NCI-H774 (cell line): ENCODE results near the gene ST8SIA4.

Experiments
- DNase-seq: peaks from one replicate; lab custom pipeline; 2025; lab: John Stamatoyannopoulos, UW

Gene ST8SIA4

DNA sequence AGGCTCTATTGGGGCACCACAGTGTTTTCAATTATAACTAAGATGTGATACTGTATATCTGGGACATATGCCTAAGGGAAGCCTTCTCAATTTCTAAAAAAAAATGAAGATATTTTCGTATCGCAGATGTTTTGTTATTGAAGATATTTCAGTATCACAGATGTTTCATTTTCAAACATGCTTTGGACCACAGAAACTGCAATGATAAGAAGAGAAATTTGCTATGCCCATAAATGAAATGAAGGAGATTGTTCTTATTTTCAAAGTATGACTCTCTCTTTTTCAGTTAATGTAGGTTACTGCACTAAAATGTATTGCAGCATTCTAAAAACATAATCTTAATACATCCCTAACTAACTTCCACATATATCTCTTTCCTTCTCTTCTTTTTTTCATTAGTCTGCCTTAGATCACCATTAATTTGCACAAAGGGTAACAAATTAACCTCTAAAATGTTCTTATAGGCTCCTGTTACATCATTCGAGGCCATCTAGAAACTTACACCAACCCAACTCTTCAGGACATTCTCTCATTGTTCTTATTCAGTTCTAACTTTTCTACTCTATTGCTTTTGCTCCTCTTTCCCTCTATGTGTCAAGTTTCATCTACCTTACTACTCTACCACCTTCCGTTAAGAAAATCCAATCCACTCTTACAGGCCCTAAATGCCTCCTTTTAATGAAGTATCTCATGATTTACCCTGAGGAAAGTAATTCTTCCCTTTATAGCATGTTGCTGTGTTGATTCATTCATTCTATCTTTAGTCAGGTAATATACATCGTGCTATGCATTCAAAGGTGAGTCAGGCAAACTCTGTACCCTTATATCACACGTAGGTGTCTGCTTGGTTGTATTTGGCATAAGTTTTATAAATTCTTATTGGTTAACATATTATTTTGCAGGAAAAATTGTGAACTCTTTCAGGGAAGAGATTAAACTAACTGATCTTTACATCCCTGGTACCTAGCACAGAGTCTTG lies 70.5 kb downstream of the ST8SIA4 start:
- DNase-seq, result no peak

DNA sequence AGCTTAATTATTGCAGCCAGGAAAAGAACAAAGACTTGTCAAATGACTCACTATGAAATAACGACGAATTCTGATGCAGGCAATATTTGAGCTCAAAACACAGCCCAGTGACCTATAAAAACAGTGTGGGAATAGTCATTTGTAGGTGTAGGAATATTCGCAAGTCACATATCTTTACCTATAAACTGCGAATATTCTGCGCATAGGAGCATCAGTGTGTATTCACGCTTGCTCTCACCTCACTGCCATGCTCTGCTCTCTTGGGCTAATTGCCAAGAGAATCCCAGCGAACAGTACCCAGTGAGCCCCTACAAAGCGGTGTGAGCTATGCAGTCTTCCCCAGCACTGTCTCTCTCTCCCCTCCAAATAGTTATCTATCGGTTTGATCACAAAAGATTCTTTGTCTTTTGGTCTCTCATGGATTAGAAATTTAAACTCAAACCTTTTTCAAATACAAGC lies 74.2 kb downstream of the ST8SIA4 start:
- no peak for DNase-seq

DNA sequence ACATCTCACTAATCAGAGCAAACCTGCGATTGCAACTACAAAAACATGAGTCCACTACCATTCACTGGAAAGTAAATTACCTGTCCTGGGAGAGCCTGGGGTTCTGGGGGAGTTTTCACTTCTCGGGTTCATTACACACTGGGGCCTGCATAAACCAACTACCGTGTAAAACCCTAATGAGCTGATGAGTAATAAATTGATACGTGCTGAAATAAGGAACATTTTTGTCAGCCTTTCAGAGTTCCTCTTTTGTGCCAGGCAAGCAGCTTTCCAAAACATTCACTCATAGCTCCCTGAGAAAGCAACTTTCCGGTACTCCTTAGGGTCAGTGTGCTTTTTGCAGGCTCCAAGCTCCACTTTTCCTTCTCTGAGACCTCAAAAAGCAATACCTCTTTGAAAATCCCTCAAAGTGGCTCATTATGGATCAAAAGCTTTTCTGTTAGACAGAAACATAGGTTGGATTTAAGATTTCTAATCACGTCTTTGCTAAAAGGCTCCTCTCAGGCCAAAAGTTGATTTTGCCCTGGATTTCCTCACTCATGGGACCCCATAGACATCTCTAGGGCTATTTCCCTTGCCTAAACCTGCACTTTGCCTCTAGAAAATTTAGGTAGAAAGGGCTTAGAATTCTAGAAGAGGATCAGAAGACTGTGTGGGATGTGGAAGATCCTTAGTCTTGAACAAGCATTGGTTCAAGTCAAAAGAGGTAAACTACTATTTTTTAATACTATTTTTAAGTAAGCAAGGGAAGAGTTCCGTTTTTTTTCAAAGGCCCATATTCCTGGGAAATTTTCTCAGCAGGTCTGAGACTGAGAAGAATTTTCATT lies 74.8 kb downstream of the ST8SIA4 start:
- DNase-seq, result no peak

DNA sequence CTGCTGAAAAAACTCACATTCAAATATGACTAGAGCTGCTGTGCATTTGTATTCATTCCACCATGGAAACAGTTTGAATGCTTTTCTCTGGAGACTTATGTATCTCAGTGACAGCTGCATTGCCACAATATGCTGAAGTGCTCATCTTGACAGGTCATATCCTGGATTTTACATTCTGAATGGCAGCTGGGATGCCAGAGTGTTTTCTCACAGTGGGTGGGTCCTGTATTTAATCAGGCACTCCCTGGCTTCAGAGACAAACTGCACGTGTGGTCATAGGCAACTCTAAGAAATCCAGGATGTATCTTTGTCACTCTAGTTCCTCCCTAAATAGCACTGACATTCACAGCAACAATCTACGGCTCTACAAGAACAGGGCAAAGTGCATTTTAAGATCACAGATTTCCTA lies 75.6 kb downstream of the ST8SIA4 start:
- peak; percentile 5 for DNase-seq

DNA sequence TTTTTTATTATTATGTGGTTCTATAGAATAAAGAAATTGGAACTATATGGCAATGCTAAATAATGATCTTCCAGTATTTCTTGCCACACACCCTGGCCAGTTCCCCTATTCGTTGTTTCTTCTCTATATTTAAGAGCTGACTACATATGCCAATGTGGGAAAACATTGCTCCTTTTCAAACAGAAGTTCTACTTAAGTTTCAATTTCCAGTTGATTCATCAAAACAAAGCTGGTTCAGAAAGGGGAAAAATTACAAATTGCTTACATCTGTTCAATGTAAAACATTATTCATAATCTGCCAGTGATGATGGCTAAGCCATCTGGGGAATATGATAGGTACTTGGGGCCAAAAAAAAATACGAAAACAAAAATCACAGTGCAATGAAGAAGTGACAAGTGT lies 76.9 kb downstream of the ST8SIA4 start:
- no peak for DNase-seq

DNA sequence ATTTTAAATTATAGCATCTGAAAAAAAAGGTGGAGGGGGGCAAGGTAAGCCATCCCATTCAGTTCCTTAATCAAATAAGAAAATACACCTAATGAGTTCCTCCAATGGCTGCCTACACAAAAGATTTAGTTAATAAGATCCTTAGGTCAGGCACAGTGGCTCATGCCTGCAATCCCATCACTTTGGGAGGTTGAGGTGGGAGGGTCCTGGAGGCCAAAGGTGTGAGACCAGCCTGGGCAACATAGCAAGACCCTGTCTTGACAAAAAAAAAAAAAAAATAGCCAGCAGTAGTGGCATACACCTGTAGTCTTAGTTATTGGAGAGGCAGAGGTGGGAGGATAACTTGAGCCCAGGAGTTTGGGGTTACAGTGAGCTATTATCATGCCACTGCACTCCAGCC lies 78.4 kb downstream of the ST8SIA4 start:
- DNase-seq, result no peak

DNA sequence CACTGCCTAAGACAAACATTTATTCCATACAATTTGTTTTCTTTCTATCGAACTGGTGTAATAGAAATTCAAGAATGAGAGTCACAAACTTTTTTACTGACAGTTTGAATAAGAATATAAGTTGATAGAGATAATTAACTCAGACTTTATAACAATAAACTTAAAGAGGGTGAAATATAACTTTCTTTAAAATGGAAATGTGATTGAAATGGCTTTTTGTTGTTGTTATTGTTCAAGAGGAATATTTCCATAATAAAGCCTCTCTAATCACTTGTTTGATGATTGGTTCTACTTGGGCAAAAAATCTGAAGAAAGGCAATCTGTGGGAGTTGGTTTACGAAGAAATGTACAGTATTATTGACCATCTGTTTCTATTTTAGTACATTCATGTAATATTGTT lies 79.3 kb downstream of the ST8SIA4 start:
- DNase-seq, result no peak

DNA sequence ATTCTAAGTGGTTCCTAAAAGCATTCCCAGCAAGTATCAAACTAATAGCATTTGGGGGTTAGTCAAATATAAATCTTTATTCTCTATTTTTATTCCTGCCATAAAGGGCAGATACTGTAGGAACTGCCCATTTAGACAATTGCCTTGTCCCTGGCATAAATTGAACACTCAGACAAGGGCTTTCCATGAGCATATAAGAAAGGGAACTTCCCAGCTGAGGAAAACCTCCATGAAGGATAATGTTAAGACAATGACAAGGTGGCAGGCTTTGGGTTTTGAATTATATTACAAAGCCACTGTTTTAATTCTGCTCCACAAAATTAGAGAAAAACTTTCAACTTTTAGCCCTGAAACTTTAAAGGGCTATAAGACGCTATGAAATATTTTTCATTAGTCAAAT lies 81.3 kb downstream of the ST8SIA4 start:
- DNase-seq, result no peak

DNA sequence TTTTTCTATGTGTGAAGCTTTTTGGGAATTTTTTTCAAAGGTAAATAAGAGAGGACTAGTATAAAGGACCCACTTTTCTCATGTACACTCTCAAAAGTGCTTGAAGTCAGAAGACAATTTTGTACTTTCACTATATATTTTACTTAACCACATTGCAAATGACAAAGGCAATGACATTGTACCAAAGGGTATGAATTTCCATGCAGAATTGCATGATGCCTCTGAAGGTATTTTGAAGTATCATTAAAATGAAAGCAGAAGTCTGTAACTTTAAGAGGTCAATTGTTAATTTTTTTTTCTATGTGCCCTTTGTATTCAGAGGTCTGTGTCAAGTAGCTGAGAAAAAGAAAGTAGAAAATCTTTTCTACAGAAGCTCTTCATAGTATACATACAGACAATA lies 84.7 kb downstream of the ST8SIA4 start:
- DNase-seq, result no peak

DNA sequence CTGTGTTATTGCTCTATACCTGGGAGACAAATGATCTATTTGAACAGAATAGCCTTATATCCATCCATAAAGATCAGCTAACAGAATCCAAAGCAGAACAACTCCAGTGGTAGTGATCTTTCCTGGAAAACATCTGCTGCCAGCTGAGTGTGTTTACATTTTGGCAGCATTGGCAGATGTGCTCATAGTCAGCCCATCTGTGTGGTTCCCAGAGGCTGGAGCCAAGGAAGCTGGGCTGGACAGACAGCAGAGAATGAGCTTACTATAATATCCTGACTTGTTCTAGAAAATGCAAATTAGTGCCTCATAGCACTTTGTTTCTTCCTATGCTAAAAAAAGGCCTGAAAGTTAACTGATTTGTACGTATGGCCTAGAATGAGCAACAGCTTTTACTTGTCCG lies 99.7 kb downstream of the ST8SIA4 start:
- no peak for DNase-seq

DNA sequence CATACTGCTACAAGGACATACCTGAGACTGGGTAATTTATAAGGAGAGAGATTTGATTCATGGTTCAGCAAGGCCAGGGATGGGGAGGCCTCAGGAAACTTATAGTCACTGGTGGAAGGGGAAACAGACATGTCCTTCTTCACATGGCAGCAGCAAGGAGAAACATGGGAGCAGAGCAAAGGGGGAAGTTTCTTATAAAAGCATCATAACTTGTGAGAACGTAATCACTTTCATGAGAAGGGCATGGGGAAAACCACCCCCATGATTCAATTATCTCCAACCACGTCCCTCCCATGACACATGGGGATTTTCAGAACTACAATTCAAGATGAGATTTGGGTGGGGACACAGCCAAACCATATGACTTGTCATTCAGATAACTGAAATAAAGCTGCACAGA lies 100.9 kb downstream of the ST8SIA4 start:
- DNase-seq, result no peak

DNA sequence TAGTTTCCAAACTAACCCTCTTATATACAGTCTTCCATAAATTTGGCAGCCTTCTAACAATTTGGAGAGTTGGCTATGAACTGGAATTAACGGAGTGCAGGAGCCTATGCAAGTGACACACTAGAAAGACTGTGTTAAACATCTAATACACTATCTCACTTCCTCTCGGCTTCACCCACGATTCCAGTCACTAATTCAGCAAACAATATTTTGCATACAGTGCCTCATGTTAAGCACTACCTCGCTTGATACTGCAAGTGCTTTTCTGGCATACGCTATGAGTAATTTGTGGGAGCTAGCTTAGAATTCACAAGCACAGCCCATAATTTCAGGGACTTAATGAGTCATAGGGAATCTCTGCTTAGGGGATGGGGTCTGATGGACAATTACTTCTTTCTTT lies 102.5 kb downstream of the ST8SIA4 start:
- no peak for DNase-seq

DNA sequence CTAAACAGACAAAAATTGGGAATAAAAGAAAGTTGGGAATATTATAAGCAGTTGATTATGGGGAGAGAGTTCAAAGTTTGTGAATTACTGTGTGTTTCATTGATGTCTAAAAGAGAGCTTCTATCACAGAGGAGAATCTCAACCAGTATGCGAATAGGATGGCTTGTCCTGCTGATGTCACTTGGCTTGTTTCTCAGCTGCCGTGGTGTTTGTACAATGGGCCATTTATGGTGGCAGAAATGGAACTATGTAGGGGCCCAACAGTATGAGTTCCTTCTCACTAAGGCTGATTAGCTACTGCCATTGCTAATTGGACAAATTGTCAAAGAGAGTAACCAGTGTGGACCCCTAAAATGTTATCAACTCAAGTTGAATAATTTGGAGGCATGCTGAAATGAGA lies 103.9 kb downstream of the ST8SIA4 start:
- no peak for DNase-seq

DNA sequence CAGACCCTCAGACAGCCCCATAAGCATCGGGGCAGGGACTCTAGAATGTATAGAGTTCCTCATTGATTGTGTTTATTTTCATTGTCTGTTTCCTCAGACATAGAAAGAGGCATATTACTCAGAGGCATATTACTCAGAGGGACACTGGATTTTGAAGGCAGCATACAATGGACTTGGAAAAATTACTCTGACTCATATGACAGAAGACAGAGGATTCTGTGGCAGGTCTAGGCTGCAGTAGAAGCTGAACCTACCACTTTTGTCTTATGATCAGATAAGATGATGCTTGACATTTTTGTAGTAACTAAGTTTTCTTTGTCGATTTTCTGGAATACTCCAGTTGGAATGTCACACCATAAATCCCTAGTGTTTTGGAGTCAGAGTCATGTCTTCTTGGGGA lies 105.2 kb downstream of the ST8SIA4 start:
- no peak for DNase-seq

DNA sequence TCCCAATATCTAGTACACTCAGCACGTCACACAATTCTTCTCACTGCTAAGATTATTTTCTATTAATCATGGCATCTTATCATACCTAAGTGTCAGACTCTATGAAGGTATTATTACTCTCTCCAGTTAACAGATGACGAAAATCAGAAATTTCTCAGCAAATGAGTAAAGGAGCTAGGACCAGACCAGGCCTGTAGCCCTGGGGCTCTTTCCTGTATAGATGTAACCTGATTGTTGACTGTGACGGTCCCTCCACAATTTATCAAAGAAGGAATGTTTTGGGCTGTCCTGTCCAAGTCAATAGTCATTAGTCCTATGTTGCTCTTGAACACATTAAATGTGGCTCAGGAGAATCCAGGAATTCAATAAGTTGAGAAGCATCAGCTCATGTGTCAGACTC lies 106.2 kb downstream of the ST8SIA4 start:
- no peak for DNase-seq

DNA sequence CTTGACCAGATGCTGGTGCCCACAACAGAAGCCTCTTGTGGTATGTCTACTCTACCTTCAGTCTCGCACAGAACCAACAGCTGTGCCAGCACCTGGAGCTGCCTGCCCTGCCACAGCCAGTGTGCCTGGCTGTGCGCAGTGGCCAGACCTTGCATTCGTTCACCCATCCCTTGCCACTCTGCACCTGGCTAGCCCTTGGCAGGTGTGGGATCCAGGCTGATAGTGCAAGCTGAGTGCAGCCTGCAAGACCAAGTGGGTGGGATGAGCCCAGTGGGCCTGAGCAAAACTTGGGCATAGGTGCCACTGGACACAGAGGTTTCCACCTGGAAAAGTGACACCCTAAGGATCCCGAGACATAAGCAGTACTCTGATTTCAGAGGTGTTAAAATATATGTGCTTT lies 108.2 kb downstream of the ST8SIA4 start:
- DNase-seq, result no peak

DNA sequence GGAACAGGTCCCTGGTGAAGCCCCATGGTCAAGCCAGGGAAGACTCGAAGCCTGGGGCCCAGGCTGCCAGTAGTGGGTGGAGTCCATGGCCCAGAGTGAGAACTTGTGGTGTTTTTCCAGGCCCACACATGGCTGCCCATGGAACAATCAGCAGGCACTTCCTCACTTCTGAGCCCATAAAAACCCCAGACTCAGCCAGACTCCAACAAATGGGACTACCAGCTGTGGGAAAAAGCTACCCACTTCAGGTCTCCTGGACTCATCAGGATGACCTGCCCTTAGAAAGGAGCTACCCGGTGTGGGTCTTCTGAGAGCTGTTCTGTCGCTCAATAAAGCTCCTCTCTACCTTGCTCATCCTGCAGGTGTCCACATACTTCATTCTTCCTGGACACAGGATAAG lies 108.9 kb downstream of the ST8SIA4 start:
- DNase-seq, result no peak

DNA sequence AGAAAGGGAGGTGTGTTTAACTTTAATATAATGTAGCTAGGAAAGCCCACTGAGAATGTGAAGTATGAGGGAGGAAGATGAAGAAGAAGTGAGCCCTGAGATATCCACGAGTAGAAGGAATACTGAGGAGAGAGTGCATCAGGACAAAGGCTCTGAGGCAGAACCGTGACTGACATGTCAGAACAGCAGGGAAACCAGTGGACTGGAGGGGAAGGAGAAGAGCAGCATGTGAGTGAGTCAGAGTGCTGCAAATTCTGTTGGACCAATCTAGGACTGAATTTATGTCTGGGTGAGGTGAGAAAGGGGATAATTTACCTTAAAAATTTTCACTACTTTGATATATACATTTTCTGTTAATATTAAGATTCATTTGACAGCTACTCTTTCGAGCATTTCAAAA lies 110.3 kb downstream of the ST8SIA4 start:
- DNase-seq, result no peak

DNA sequence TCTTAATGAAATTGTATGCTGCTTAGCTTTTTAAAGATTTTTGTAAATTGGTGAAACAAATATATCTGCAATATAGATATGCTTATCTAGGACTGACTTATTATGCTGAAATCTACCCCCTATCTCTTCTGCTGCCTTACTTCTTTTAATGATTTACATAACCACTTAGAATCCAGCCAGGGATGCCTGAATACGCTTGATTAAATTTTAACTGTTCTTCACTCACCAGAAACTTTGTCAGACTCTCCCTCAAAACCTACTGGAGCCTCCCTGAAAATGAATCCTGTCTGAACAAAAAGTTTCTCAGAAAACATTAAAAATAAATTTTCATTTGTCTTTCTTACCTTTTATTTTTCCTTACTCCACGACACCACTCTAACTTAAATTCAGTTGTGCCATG lies 111.7 kb downstream of the ST8SIA4 start:
- DNase-seq, result no peak

DNA sequence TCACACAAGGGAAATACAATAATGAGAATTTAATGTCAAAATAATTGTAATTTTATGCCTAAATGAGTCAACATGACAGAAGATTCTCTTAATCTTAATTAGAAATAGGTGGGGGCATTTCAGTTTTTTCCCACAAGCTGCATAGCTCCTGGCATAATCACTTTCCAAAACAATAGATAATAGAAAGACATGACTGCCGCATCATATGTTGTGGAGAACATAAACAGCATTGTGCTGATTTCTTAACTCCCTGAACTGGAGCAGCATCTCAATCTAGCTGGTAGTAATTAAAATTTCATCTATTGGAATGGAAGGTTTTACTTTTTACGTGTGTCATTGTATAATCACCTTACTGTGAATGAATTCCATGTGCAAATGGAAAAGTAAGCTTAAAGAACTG lies 112.1 kb downstream of the ST8SIA4 start:
- DNase-seq, result no peak

DNA sequence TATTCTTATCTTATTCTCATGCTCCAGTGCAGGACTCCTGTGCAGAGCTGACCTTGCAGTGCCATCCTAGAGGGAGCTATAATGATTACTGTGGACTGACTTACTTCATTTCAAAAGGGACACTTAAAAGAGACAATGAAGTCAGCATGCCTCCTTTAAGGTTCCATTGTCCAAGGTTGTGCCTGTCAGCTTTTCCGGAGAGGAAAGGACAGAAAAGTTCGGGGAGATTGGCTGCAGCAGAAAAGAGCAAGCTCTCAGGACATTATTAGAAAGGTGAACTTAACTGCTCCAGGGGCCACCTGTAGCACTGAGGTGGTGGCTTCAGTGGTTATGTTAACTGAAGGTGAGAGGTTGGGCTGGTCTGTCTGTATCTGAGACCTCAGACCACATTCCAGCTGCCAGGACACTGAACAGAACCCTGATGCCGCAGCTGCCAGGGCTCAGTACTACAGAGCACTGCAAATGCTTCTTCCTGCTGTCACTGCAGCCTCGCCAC lies 112.9 kb downstream of the ST8SIA4 start:
- DNase-seq, result no peak

DNA sequence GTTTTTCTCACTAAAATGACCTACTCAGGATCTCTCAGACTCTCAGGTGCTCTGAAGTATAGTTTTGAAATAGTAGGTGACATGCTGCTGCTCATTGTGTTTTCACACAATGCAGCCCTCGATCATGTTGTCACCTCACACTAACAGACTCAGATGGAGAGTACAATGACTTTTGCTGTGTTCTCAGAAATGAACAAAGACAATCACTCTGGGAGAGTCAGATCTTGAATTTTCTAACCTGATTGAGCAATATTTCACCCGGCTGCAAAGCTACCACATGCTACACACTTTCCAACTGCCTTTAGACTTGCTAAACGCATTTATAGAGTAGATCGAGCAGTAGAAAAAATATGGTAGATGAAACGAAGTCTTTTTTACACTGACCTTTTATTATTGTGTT lies 113.4 kb downstream of the ST8SIA4 start:
- DNase-seq, result no peak

DNA sequence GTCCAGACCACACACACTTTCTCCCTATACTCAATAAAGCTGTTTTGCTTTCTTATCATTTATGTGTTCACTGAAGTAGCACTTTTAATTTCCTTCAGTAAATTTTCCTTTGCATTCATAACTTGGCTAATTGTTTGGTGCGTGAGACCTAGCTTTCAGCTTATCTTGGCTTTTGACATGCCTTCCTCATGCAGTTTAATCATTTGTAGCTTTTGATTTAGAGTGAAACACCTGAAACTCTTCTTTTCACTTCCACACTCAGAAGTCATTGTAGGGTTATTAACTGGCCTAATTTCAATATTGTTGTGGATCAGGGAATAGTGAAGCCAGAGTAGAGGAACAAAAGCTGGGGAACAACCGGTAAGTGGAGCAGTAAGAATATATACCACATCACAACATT lies 114.7 kb downstream of the ST8SIA4 start:
- no peak for DNase-seq
